Stimulated activated CD8-positive, alpha-beta memory T cell treated with anti-CD3 and anti-CD28 coated beads, Interleukin-4, amount 100 ng/mL, for 48 hours (primary cell): ENCODE results near the gene FBLN1.

ENCODE experiments used
- DNase-seq: peaks from one replicate; pipeline ENCODE4 v3.0.0-alpha.2; 2020

FBLN1 gene

DNA sequence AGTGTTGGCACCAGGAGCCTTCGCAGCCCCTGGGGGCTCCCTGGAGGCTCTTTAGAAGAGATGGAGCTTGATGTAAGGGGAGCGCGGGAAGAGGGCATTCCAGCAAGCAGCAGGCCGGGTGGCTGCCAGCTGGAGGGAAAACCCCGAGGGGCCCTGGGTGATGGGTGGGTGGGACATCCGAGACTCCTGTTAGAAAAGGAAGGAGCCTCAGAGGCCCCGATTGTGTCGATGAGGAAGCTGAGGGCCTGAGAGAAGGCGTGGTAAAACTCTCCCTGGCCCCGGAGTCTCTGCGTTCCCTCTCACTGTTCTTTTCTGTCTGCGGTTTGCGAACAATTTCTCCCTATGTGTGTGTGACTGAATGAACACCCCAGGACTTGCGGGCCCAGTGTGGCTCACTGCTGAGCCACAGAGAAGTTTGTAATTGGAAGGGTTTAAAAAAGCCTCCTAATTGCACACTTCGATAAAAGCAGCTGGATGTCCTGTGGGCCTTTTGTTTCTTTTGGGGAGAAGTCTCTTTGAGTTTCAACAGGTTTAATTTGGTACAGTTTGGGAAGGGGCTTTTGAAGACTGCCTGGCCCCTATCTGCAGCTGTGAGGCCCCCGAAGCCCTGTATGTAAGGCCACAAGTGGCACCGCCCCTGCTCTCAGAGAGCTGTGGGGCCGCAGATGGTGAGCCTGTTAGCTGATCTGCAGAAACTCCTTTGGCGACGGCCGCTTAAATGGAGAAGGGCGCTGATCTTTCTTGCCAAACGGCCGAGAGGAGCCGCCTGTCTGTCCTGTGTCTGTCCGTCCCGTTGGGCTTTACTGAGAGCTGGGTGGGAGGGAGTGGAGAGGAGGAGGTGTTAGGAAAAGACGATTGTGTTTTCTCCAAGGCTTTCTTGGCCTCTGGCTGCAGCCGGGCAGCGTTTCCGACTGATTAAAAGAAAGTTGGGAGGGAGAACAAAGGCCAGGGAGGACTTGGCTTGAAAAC lies 2.0 kb downstream of the FBLN1 start:
- DNase-seq = no peak

DNA sequence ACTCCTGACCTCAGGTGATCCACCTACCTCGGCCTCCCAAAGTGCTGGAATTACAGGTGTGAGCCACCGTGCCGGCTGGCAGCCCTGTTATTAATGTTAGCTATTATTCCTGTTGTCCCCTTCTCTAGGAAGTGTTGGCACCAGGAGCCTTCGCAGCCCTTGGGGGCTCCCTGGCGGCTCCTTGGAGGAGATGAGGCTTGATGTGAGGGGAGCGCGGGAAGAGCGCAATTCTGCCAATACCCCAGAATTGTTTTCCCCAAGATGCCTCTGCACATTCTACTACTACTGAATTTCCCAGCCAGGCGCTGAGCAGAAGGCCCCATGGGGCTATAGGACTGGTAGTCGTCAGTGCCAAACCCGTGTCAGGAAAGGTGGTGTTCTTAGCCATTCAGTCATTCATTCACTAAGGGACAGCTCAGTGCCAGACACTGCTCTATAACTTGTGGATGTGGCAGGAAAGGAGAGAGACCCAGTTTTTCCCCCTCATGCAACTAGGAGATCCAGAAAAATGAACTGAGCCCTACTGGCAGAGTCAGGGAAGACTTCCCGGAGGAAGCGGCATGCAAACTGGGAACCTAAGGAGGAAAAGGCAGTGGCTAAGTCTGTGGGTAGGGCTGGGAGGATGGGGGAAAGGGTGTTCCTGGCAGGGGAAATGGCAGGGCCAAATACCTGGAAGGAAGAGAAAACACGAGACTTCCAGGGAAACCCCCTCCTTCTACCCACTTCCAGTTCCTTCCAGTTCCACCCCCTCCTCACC lies 3.5 kb downstream of the FBLN1 start:
- no peak for DNase-seq

DNA sequence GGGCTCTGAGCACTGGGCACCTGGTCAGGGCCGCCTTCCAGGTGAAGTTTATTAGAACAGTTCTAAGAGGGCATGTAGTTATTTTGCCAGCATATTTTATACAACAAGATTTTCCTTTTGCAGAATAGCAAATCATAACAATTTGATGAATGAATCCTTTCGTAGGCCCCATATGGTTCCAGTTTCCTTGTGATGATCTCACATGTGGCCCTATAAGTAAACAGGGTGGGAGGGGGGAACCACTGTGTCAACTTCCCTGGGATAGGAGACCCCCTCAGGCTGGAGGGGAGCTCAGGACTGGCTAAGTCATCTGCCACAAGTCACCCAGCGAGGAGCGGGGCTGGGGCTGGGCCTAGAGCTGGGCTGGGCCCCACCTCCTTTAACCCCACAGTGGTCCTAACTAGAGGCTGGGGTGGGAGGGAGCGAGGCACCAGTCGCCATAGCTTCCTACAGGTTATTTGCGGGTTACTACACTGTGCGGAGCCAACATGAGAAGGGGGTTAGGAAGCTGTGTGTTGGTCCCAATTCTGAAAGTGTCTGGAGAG lies 4.2 kb downstream of the FBLN1 start:
- DNase-seq = no peak

DNA sequence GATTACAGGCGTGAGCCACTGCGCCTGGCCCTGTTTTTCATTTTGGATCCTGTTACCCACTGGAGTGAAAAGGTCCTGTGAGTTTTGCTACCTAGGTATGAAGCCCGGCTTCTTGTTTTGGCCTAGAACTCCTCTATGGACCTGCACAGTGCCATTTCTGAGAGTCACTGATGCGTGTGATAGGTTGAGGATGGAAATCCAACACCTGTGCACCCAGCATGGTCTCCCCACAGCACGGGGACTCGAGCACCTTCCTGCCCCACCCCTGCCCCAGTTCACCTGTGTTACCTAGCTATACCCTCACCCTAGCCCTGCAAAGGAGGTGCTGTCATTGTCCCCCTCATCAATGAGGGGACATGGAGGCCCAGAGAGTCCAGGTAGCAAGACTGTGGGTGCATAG lies 5.1 kb downstream of the FBLN1 start:
- no peak for DNase-seq

DNA sequence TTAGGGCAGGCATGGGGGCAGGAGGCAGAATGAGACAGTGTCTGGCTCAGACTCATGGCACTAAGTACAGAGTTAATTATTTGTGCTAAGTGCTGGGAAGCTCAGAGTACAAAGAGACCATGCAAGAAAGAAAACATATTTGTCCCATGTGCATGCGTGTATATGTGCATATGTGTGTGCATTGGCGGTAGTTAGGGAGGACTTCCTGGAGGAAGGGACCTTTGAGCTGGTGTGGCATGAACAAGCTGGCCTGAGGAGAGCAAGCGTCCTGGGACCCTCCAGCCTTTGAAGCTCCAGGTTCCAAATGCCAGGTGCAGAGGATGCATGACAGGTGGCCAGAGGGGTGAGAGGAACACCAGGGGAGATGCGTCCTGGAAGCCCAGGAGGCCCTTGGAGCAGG lies 6.1 kb downstream of the FBLN1 start:
- DNase-seq = no peak

DNA sequence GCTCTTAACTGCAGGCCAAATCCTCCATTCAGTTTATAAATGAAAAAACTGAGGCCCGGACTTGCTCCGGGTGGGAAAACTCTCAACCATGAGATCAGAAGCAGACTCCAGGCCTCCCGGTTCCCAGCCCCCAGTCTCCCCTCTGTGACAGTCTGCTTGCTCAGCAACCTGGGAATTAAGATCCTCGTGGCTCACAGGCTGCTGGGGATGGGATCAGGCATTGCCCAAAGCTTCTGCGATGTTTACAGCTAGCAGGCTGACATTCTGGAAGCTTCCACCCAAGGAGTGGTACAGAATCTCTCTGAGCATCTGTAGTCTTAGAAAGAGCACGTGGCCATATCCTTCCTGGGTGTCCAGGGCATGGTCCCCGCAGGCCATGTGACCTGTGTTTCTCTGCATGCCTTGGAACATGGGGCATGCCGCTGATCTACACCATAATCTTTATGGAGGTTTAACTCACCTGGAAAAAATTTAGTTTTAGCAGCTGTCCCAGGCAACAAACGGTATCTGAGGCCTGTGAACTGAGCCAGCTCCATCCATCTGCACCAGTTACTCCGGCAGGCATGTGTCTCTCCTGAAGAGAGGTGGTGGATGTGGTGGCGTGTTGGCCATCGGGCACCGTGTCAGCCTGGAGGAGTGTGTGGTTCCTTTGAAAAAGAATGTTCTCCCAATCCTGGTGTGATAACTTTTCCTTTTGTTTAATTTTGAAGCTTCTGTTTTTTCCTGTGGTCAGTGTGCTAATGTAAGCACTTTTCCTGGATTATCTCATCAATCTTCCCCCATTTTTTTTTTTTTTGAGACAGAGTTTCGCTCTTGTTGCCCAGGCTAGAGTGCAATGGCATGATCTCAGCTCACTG lies 7.9 kb downstream of the FBLN1 start:
- DNase-seq = no peak

DNA sequence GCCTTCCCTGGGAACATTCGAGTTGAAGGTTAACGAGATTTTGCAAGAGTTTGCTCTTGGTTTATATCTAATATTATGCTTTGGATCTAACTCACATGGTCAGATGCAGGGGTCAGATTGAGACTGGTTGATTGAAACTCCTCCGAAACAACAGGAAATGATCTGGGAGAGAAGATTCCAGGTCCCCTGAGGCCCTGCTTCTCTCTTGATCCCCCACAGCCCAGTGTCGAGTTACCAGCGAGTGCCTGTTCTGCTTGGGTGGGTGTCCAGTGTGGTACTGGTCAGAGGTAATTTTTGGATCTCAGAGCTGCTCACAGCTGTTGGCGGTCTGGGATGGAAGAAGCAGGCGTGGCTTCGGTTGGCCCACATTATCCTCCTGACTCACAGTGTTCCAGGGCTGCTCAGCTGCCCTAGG lies 9.2 kb downstream of the FBLN1 start:
- no peak for DNase-seq

DNA sequence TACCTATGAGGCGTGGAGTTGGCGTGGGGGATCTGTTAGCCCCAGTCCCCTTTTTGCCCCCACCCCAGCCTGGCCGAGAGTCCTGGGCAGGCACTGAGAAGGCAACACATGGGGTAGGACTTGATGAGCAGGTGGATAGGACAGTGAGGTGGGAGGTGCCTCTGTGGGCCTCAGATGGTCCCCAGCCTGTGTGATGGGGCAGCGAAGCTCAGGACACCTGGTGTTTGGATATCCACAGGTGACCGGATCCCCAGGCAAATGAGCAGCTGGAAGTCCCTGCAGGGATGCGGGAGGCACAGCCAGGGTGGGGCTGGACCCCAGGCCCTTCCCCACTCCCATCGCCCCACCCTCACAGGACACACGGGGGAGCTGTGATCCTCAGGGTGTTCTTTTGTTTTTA lies 9.7 kb downstream of the FBLN1 start:
- no peak for DNase-seq

DNA sequence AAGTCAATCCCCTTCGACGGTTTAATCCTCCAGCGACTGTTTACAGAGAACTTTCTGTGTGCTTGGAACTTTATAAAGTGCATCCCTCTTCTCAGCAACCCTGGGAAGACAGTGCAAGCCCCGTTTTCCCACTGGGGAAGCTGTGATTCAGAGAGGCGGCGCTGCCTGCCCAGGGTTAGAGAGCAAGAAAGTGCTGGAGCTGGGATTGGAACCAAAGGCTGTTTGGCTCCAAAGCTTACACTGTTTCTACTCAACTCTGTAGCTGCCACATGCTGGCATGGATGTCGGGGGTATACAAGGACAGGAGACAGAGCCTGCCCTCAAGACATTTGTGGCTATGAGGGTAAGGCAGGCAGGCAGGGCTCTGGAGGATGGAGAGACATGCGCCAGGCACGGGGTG lies 13.0 kb downstream of the FBLN1 start:
- DNase-seq = no peak

DNA sequence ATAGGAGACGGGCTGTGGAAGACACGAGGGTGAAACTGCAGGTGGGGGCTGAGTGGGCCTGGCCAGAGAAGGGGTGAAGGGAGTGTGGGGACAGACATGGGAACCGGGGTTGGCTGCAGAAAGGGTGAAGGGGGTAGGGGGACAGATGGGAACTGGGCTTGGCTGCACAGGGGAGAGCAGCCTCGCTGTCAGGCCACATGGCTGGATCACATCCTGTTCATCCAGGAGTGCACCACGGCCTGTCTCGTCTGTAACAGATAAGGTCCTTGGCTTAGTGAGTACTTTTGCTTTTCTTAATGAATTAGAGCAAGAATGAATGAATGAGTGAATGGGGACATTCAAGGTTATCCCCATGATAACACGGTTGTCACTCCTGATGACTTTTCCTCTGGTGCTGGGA lies 13.5 kb downstream of the FBLN1 start:
- no peak for DNase-seq

DNA sequence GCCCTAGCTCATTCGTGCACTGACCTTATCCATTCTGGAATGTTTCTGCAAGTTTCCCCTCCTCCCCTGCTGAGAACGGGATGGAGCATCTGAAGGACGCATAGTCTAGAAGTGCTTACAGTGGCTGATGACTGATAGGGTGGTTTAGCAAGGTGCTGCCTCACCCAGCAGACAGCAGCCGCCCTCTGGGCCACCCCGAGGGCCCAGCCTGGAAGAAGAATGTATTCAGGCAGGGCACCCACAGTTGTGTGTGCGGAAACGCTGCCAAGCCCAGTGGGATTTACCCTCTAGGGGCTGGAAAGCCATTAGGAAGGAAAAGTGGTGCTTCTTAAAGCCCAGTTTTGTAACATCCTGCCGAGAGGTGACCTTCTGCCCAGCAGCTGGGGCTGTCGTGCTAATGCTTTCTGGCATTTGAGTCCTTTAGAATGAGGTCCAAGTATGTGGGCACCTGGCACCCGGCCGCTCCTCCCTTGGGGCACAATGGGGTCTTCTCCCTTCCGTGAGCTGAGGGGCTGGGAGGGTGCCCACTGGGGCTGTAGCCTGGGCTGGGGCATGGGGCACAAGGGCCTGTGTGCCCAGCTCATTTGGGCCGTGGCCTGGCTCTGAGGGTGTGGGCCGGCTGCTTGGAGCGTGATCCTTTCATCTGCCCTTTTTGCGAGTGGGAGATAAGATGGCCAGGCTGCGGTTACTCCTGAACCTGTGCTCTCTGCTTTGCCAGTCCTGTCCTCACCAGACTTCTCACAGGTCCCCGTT lies 14.4 kb downstream of the FBLN1 start:
- DNase-seq = no peak

DNA sequence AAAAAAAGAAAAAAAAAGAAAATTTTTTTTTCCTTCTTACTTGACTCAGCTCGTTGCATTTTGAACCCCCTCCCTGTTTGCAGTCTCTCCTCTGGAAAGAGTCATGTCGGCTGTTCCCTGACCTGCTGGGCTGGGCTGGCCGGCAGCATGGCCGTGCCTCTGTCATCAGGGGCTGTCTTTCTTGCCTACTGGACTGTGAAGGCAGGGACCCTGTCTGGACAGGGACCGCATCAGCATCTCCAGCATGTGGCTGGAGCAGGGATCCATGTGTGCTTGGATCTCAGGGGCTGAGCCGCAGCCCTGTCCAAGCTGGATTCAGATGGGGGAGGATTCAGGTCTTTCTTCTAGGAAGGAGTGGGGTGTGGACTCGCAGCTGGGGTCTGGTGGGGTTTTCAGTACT lies 15.5 kb downstream of the FBLN1 start:
- no peak for DNase-seq

DNA sequence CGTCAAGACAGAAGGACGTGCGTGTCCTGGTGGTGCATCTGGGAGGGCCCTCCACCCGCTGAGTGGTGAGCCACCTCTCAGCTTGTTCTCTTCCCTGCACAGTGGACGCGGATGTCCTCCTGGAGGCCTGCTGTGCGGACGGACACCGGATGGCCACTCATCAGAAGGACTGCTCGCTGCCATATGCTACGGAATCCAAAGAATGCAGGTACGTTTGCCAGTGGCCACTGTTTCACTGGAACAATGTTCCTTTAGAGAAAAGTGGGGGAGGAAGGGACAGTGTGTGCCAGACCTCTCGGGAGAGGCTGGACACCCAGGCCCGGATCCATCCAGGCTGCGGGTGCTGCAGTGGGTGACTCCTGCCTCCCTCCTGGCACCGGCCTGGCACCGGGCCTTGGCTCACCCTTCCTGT lies 15.9 kb downstream of the FBLN1 start:
- DNase-seq = no peak

DNA sequence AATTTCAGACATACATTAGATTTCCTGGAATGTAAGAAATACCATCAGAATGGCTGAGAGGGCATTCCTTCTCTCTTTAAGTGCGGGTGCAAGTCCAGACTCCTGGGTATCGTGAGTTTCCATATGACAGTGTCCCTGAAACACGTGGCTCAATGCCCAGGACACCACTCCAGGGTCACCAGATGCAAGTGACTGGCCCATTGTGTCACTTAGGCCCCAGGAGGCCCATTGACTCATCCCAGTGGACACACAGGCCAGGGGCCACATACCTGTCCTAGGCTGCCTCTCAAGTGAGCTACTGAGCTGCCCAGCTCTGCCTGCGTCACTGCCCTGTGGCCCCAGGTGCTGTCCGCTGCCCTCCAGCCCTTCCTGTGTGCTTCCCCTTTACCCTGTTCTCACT lies 18.5 kb downstream of the FBLN1 start:
- no peak for DNase-seq

DNA sequence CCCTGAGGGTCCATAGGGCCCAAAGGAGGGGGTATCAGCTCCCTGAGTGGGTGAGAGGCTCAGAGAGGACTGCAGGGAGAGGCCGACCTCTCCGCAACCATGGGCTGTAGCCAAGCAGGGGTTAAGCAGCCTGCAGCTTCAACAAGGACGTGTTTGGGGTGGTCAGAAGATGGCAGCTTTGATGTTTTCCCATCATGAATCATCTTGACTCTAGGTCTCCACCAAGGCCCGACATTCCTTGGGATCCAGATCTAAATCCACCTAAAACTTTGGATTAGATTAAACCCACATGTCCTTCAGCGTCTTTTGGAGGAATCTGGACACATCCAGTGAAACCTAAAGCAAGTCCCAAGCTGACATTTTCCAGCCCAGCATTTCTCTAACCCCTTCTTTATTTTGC lies 19.8 kb downstream of the FBLN1 start:
- no peak for DNase-seq

DNA sequence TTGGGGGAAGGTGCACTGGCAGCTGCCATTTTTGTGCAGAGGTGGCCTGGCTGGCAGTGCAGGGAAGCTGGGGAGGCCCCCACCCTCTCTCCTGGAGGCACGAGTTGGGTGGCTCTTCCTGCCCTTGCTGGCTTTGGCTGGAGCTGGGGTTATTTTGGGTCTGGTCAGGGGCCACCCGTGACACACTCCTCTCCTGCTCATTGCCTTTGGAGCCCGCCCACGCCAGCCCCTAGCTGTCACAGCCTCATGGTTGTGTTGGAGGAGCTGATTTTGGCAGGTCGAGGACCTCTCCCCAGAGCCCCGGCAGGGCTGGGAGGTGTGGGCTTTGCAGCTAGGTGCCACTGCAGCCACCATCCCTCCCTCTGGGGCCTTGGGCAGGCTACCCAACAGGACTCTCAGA lies 21.5 kb downstream of the FBLN1 start:
- no peak for DNase-seq

DNA sequence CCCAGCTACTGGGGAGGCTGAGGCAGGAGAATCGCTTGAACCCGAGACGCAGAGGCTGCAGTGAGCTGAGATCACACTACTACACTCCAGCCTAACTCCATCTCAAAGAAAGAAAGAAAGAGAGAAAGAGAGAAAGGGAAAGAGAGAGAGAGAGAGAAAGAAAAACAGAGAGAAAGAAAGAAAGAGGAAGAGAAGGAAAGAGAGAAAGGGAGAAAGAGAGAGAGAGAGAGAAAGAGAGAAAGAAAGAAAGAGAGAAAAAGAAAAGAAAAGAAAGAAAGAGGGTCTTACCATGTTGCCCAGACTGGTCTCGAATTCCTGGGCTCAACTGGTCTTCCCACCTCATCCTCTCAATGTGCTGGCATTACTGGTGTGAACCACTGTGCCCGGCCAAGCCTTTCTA lies 22.3 kb downstream of the FBLN1 start:
- DNase-seq = no peak

DNA sequence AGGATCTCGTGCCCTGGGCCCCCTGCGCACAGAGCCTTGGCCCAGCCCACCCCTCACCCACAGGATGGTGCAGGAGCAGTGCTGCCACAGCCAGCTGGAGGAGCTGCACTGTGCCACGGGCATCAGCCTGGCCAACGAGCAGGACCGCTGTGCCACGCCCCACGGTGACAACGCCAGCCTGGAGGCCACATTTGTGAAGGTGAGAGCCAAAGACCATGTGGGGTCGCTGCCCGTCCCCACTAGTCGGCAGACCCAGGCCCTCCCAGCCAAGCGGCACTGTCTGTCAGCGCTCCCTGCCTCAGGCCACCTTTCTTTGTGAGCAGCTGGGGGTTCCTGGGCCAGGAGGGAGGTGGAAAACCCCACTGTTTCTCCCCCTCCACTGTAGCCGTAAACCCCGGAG lies 22.8 kb downstream of the FBLN1 start:
- no peak for DNase-seq

DNA sequence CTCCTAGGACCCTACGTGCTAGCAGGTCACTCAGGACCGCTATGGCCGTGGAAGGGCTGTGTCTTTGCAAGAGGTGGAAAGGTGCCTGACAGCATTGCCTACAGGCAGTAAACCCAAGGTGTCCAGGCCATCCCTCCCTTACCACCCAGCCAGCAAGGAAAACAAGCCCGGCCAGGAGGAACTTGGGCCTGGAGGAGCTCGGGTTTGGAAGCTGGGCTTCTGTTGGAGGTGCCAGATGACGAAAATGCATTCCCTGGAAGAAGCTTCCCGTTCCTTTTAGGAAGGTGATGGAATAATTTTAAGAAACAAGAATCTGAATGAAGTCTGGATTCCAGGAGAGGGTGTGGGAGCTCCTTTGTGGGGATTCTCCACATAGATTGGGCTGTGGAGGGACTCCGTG lies 23.6 kb downstream of the FBLN1 start:
- no peak for DNase-seq

DNA sequence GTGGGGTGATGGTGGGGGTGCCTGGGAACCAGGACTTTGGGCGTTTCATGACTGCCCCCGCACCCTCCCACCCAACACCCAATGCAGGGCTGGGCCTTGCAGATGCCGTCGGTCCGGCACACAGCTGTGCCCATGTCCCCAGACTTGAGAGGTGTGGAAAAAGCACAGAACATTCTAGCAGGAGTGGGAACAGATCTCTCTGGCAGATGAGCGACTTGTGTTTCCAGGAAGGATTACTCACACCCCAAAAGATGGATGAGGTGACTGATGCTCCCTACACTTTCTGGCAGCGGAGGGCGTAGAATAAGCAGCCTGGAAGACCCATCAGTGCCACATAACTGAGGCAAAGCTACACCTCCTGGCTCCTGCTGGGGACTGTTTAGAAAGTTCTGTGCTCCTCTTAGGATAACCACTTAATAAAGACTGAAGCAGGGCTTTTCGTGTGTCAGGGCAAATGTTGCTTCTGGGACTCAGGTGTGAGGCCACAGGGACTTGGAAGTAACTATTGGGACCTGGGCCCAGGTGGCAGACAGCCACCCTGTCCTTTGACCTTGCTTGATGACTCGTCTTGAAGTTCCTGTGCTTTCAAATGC lies 24.2 kb downstream of the FBLN1 start:
- no peak for DNase-seq

DNA sequence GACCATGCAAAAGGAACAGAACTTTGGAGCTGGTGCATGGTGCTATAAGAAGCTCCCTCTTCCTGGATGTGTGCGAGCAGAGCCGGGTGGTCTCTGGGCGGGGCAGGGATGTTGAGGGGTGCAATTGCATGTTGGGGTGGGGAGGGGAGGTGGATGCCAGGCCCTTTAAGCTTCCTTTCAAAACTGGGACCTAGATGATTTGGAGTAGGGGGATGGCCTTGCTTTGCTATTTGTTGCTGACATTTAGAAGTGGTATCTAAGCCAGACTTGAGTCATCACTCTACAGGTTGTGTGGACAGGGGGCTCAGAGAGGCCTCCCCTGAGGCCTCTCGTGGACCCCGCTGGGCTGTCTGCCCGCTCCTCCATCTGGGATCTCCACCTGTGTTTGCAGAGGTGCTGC lies 24.8 kb downstream of the FBLN1 start:
- DNase-seq = no peak

DNA sequence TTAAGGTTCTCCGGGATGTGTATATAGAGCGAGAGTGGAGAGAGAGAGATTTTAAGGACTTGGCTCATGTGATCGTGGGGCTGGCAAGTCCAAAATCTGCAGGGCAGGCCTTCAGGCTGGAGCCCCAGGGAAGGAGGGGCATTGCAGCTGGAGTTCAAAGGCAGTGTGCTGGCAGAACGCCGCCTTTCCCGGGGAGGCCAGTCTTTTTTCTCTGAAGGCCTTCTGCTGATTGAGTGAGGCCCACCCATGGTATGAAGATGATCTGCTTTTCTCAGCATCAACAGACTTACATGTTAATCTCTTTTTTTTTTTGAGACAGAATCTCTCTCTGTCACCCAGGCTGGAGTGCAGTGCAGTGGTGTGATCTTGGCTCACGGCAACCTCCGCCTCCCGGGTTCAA lies 25.4 kb downstream of the FBLN1 start:
- no peak for DNase-seq
